HCT116 (cell line): ENCODE measurements around the gene SH3D19.

Experiments used
- ELF1 ChIP-seq: IDR thresholded peaks from 2 replicates; pipeline ENCODE4 v1.6.1; 2012; ENCODE audit warnings: low read depth, borderline replicate concordance
- EZH2phosphoT487 ChIP-seq: fragments of 200-600 bp; IDR thresholded peaks from 2 replicates; pipeline ENCODE4 v1.6.1; 2018; ENCODE audit warnings: antibody characterized with exemption, borderline replicate concordance
- FOSL1 ChIP-seq: IDR thresholded peaks from 2 replicates; pipeline ENCODE4 v1.6.1; 2012; ENCODE audit warnings: low read depth
- MAX ChIP-seq: IDR thresholded peaks from 2 replicates; pipeline ENCODE4 v1.6.1; 2012
- POLR2A ChIP-seq: IDR thresholded peaks from 2 replicates; pipeline ENCODE4 v1.7.0; 2011; ENCODE audit warnings: borderline replicate concordance; ENCODE audit not compliant: insufficient read depth, insufficient read length; ENCODE audit errors: extremely low read depth
- POLR2AphosphoS5 ChIP-seq: IDR thresholded peaks from 2 replicates; pipeline ENCODE4 v1.6.1; 2011; ENCODE audit warnings: mild to moderate bottlenecking, low read depth, low read length, moderate library complexity
- SP1 ChIP-seq: IDR thresholded peaks from 2 replicates; pipeline ENCODE4 v1.6.1; 2012; ENCODE audit warnings: low read depth
- ZNF274 ChIP-seq: fragments of 200-500 bp; sonication (Bioruptor generic); IDR thresholded peaks from 2 replicates; pipeline ENCODE4 v1.6.1; 2014; ENCODE audit warnings: mild to moderate bottlenecking, low read depth, low read length, inconsistent platforms
- TF ChIP-seq, protein P1 (sequence below), 3 experiments: fragments of 200-600 bp in 1 of 3; sonication (generic) in 1 of 3; IDR thresholded peaks in 2 of 3; conservative IDR thresholded peaks in 1 of 3; 2 replicates each; pipeline ENCODE4 v1.5.1; 2012 to 2017; ENCODE audit warnings: low read depth in 2 of 3, low read length in 2 of 3, antibody characterized with exemption in 1 of 3, borderline replicate concordance in 1 of 3, control low read depth in 1 of 3, mild to moderate bottlenecking in 1 of 3, mixed read lengths in 1 of 3, mixed run types in 1 of 3, moderate library complexity in 1 of 3; ENCODE audit not compliant: insufficient read depth in 1 of 3
- TF ChIP-seq, protein P2 (sequence below): IDR thresholded peaks from 2 replicates; pipeline ENCODE4 v1.6.1; 2012
- TF ChIP-seq, protein P3 (sequence below): IDR thresholded peaks from 2 replicates; pipeline ENCODE4 v1.6.1; 2011; ENCODE audit warnings: mild to moderate bottlenecking, low read length, moderate library complexity; ENCODE audit not compliant: insufficient replicate concordance; ENCODE audit errors: extremely low read depth

DNA sequence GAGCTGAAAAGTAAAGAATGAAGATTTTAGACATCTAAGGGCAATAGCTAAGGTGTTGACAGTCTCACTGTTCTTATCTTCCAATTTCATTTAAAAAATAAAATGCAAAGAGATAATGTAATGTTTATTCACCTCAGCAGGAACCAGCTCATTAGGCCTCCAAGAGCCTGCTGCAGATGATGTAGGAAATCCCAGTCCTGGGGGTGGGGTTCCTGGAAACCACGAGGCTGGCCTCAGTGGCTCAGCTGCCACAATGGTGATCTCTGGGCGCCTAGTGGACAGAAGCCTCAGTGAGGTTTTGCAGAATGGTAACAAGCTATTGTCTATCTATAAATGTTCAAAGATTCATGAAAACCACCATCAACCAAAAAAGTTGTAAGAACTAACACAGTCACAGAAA lies 148.7 kb downstream of the SH3D19 start:
- TF ChIP-seq POLR2AphosphoS5, result no peak
- TF ChIP-seq, protein P1, sequence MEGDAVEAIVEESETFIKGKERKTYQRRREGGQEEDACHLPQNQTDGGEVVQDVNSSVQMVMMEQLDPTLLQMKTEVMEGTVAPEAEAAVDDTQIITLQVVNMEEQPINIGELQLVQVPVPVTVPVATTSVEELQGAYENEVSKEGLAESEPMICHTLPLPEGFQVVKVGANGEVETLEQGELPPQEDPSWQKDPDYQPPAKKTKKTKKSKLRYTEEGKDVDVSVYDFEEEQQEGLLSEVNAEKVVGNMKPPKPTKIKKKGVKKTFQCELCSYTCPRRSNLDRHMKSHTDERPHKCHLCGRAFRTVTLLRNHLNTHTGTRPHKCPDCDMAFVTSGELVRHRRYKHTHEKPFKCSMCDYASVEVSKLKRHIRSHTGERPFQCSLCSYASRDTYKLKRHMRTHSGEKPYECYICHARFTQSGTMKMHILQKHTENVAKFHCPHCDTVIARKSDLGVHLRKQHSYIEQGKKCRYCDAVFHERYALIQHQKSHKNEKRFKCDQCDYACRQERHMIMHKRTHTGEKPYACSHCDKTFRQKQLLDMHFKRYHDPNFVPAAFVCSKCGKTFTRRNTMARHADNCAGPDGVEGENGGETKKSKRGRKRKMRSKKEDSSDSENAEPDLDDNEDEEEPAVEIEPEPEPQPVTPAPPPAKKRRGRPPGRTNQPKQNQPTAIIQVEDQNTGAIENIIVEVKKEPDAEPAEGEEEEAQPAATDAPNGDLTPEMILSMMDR (IDR thresholded peaks at IDR 0.05 in 2 of 3, conservative IDR thresholded peaks at IDR 0.05 in 1 of 3; ENCODE audit: borderline replicate concordance in 1 of 3, insufficient read depth in 1 of 3, low read depth in 2 of 3, low read length in 2 of 3), result no peak
- TF ChIP-seq, protein P2, sequence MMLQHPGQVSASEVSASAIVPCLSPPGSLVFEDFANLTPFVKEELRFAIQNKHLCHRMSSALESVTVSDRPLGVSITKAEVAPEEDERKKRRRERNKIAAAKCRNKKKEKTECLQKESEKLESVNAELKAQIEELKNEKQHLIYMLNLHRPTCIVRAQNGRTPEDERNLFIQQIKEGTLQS, result no peak
- no peak for TF ChIP-seq SP1
- TF ChIP-seq EZH2phosphoT487, result no peak
- TF ChIP-seq MAX, result no peak
- no peak for TF ChIP-seq ZNF274
- no peak for TF ChIP-seq ELF1
- TF ChIP-seq, protein P3, sequence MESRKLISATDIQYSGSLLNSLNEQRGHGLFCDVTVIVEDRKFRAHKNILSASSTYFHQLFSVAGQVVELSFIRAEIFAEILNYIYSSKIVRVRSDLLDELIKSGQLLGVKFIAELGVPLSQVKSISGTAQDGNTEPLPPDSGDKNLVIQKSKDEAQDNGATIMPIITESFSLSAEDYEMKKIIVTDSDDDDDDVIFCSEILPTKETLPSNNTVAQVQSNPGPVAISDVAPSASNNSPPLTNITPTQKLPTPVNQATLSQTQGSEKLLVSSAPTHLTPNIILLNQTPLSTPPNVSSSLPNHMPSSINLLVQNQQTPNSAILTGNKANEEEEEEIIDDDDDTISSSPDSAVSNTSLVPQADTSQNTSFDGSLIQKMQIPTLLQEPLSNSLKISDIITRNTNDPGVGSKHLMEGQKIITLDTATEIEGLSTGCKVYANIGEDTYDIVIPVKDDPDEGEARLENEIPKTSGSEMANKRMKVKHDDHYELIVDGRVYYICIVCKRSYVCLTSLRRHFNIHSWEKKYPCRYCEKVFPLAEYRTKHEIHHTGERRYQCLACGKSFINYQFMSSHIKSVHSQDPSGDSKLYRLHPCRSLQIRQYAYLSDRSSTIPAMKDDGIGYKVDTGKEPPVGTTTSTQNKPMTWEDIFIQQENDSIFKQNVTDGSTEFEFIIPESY, result no peak
- TF ChIP-seq POLR2A, result no peak
- TF ChIP-seq FOSL1, result no peak
